Measurements from ENCODE around the gene UNC5A. TPM values are rescaled to one million over a fixed set of nuclear protein-coding genes. Genes with fewer than 3 reads are reported as not detected.

The UNC5A gene
- total RNA-seq, 2 experiments from 2014 or later: not detected

DNA sequence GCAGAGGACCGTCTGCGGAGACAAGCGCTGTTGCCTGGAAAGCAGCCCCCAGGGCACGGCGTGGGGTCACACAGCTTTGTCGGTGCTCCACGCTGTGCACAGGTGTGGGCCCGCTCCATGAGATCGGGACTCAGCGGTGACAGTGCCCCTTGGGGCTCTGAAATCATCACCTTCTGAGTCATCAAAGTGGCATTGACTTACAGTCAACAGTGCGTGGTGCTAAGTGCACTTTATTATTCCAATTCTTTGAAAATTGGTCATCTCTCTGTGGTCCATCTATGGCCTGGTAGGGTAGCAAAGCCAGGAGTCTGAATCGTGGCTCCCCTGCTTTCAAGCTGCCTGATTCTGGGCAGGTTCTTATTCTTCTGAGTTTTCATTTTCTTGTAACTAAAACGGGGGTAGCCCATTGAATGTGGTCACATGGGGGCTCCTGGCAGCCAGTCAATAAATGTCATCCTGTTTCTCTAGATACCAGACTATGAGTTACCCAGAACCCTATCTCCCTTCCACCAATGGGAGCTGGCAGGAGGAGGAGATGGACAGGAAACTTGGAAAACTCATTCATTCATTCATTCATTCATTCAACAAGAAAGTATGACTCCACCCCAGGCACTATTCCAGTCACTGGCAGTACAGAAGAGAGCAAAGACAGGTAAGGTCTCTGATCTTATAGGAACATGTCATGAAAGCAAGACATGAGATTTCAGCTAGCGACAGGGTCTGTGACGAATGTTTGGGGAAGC is 20.3 kb upstream of the UNC5A start:
- H3K4me3 Mint-ChIP-seq: no peak overlapping the region
- H3K27me3 ChIP-seq (ENCODE audit: control insufficient read depth in 1 of 2, insufficient read depth in 2 of 2, low read length in 2 of 2): peaks cover 15 to 32% of the 10 kb centered on the region in 2 experiments
- no peak overlapping the region for H3K27ac ChIP-seq (ENCODE audit: low read depth in 1 of 2, low read length in 2 of 2)
- H3K4me3 ChIP-seq (ENCODE audit: low read length): no peak overlapping the region
- ChIA-PET CTCF (no interaction called here), POLR2A (no interaction called here)
- TF ChIP-seq, protein P1, sequence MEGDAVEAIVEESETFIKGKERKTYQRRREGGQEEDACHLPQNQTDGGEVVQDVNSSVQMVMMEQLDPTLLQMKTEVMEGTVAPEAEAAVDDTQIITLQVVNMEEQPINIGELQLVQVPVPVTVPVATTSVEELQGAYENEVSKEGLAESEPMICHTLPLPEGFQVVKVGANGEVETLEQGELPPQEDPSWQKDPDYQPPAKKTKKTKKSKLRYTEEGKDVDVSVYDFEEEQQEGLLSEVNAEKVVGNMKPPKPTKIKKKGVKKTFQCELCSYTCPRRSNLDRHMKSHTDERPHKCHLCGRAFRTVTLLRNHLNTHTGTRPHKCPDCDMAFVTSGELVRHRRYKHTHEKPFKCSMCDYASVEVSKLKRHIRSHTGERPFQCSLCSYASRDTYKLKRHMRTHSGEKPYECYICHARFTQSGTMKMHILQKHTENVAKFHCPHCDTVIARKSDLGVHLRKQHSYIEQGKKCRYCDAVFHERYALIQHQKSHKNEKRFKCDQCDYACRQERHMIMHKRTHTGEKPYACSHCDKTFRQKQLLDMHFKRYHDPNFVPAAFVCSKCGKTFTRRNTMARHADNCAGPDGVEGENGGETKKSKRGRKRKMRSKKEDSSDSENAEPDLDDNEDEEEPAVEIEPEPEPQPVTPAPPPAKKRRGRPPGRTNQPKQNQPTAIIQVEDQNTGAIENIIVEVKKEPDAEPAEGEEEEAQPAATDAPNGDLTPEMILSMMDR (IDR thresholded peaks at IDR 0.05): no peak
- H3K9me3 Mint-ChIP-seq: no peaks in the 10 kb centered on the region
- H3K9me3 ChIP-seq (ENCODE audit: control insufficient read depth in 1 of 2, insufficient read depth in 1 of 2, low read length in 2 of 2): peaks cover 0 to 14% of the 10 kb centered on the region in 2 experiments
- no peak overlapping the region for H3K27ac Mint-ChIP-seq
- intact Hi-C loops (cut with DNase I, micrococcal nuclease): no loop called here
- no peaks in the 10 kb centered on the region for H3K4me1 ChIP-seq (ENCODE audit: insufficient read depth, low read length)
- ATAC-seq (ENCODE audit: poor library complexity) (no peak), DNase-seq (no peak)
- no peaks in the 10 kb centered on the region for H3K4me1 Mint-ChIP-seq (ENCODE audit: low read depth)
- H3K36me3 ChIP-seq (ENCODE audit: insufficient read depth, low read length): no peaks in the 10 kb centered on the region
- peaks cover 56% of the 10 kb centered on the region for H3K27me3 Mint-ChIP-seq
- H3K36me3 Mint-ChIP-seq (ENCODE audit: low read depth): no peaks in the 10 kb centered on the region

DNA sequence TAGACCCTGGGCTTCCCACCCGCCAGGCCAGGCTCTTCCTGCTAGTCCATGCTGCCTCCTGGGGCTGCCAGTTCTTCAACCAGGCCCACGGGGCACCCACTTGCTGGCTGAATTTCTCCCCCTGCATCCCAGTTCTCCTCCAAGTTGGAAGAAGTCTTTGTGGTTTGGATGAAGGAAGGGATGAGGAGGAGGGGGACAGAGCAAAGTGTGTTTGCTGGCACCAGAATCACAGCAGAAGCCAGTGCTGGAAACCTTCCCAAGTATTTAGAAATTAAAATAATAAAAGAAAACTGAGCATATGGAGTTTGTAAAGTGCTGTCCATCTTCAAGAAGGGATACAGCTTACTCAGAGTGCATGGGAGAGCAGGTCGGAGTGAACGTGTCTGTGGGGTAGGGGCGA is 19.4 kb upstream of the UNC5A start:
- Mint-ChIP-seq H3K36me3 (ENCODE audit: low read depth) (no peaks in the 10 kb centered on the region), H3K9me3 (no peaks in the 10 kb centered on the region), H3K27me3 (peaks cover 64% of the 10 kb centered on the region), H3K4me1 (ENCODE audit: low read depth) (no peaks in the 10 kb centered on the region), H3K27ac (no peak overlapping the region), H3K4me3 (no peak overlapping the region)
- no peak for DNase-seq
- no peak for ATAC-seq (ENCODE audit: poor library complexity)
- H3K27ac ChIP-seq (ENCODE audit: low read depth in 1 of 2, low read length in 2 of 2): no peak overlapping the region
- intact Hi-C loops (cut with DNase I, micrococcal nuclease): no loop called here
- H3K4me1 ChIP-seq (ENCODE audit: insufficient read depth, low read length): no peaks in the 10 kb centered on the region
- CTCF ChIA-PET: no interaction called here
- TF ChIP-seq, protein P1 (IDR thresholded peaks at IDR 0.05): no peak
- peaks cover 18 to 26% of the 10 kb centered on the region in 2 experiments for H3K27me3 ChIP-seq (ENCODE audit: control insufficient read depth in 1 of 2, insufficient read depth in 2 of 2, low read length in 2 of 2)
- H3K4me3 ChIP-seq (ENCODE audit: low read length): no peak overlapping the region
- POLR2A ChIA-PET: no interaction called here
- H3K36me3 ChIP-seq (ENCODE audit: insufficient read depth, low read length): no peaks in the 10 kb centered on the region
- peaks cover 0 to 10% of the 10 kb centered on the region in 2 experiments for H3K9me3 ChIP-seq (ENCODE audit: control insufficient read depth in 1 of 2, insufficient read depth in 1 of 2, low read length in 2 of 2)

DNA sequence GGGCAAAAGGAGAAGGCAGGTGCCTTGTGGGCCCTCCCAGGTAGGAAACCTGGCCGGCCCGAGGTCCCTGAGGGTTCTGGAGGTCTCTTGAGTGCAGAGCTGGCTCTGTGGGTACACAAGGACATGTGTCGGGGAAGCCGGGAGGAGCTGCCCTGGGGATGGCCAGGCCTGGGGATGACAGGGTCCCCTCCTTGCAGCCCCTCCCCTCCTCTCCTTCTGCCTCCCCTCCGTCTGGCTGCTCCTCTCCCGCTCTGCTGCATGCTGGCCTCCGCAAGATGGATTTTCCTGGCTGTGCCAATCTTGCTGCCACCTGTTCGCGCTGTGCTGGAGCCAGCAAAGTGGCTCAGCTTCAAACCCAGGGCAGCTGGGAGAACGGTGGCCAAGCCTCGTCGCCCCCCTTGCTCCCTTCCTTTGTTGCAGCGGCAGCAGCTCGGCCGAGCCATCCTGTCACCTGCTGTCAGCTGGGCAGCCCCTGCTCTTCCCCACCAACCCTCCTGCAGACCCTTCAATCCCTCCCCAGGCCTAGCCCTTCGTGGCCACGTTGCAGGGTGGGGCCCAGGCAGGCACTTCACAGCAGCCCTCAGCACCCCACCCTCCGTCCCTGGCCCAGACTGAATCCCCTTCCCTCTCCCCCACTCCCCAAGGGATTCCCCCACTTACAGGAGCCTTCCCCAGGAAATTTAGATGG is 17.6 kb upstream of the UNC5A start:
- Histone ChIP-seq H3K27me3 (ENCODE audit: control insufficient read depth in 1 of 2, insufficient read depth in 2 of 2, low read length in 2 of 2) (peaks cover 20 to 31% of the 10 kb centered on the region in 2 experiments), H3K4me3 (ENCODE audit: low read length) (no peak overlapping the region)
- H3K9me3 Mint-ChIP-seq: no peaks in the 10 kb centered on the region

More for the DNA sequence above, 17.6 kb upstream of the UNC5A start:
- TF ChIP-seq, protein P1 (IDR thresholded peaks at IDR 0.05): no peak
- Histone ChIP-seq H3K27ac (ENCODE audit: low read depth in 1 of 2, low read length in 2 of 2) (no peak overlapping the region), H3K36me3 (ENCODE audit: insufficient read depth, low read length) (no peaks in the 10 kb centered on the region), H3K4me1 (ENCODE audit: insufficient read depth, low read length) (no peaks in the 10 kb centered on the region), H3K9me3 (ENCODE audit: control insufficient read depth in 1 of 2, insufficient read depth in 1 of 2, low read length in 2 of 2) (peaks cover 0 to 13% of the 10 kb centered on the region in 2 experiments)
- Mint-ChIP-seq H3K27ac (no peak overlapping the region), H3K27me3 (peaks cover 76% of the 10 kb centered on the region), H3K36me3 (ENCODE audit: low read depth) (no peaks in the 10 kb centered on the region), H3K4me1 (ENCODE audit: low read depth) (no peaks in the 10 kb centered on the region), H3K4me3 (no peak overlapping the region)
- DNase-seq (no peak), ATAC-seq (ENCODE audit: poor library complexity) (no peak)
- CTCF ChIA-PET: no interaction called here
- intact Hi-C loops (cut with DNase I, micrococcal nuclease): no loop called here
- POLR2A ChIA-PET: no interaction called here

Measured in CD4-positive, alpha-beta T cell (primary cell).